ENCODE data around the gene AFDN.

The AFDN gene

DNA sequence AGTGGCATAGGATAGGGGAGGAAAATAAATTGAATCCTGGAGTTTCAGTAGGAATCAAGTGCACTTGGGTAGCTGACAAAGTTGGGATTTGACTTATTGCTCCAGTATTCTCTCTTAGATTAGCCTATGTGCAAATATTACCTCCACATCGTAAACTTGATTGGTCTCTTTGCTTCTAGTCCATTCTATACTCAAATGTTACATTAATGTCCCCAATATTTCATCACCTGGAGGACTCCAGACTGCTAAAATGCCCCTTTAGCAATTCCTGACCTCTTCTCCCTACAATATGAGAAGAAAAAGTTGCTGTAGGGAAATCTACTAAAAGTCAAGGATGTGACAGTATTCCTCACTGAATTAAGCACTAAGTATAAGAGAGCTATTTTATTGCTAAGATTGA lies 16.3 kb downstream of the AFDN start:
- Histone ChIP-seq H3K79me2 (ENCODE audit: insufficient read depth, low read length) (no peaks in the 10 kb centered on the region), H3F3A (ENCODE audit: low read depth) (no peaks in the 10 kb centered on the region), H3K9me3 (ENCODE audit: insufficient read depth, low read depth, low read length) (no peaks in the 10 kb centered on the region), H3K4me3 (ENCODE audit: low read length, poor library complexity, severe bottlenecking) (no peak overlapping the region), H4K20me1 (ENCODE audit: insufficient read depth, low read length, poor library complexity, severe bottlenecking) (no peaks in the 10 kb centered on the region), H3K36me3 (ENCODE audit: insufficient read depth, low read length) (no peaks in the 10 kb centered on the region), H3K4me1 (ENCODE audit: insufficient read depth, low read length, poor library complexity, severe bottlenecking) (no peaks in the 10 kb centered on the region), H3K27me3 (ENCODE audit: insufficient read depth, low read length, poor library complexity, severe bottlenecking) (no peaks in the 10 kb centered on the region), H3K9ac (ENCODE audit: low read depth, low read length, poor library complexity, severe bottlenecking) (no peak overlapping the region), H2AFZ (ENCODE audit: low read length) (no peak overlapping the region), H3K4me2 (ENCODE audit: low read depth, low read length, poor library complexity, severe bottlenecking) (no peak overlapping the region), H3K9me2 (replicated peaks; ENCODE audit: low read depth, low read length) (no peaks in the 10 kb centered on the region)
- TF ChIP-seq CTCF (conservative IDR thresholded peaks at IDR 0.05; ENCODE audit: low read length) (no peak), EZH2phosphoT487 (IDR thresholded peaks at IDR 0.05; ENCODE audit: borderline replicate concordance) (no peak)

GRCh38 chr6:167845856-167846255 lies 19.1 kb downstream of the AFDN start:
- Histone ChIP-seq H3K4me1 (ENCODE audit: insufficient read depth, low read length, poor library complexity, severe bottlenecking) (no peaks in the 10 kb centered on the region), H3K4me2 (ENCODE audit: low read depth, low read length, poor library complexity, severe bottlenecking) (no peak overlapping the region), H3K27me3 (ENCODE audit: insufficient read depth, low read length, poor library complexity, severe bottlenecking) (no peaks in the 10 kb centered on the region), H3K9ac (ENCODE audit: low read depth, low read length, poor library complexity, severe bottlenecking) (no peak overlapping the region), H3K36me3 (ENCODE audit: insufficient read depth, low read length) (no peaks in the 10 kb centered on the region), H3F3A (ENCODE audit: low read depth) (no peaks in the 10 kb centered on the region), H4K20me1 (ENCODE audit: insufficient read depth, low read length, poor library complexity, severe bottlenecking) (no peaks in the 10 kb centered on the region), H3K4me3 (ENCODE audit: low read length, poor library complexity, severe bottlenecking) (no peak overlapping the region), H3K9me2 (replicated peaks; ENCODE audit: low read depth, low read length) (no peaks in the 10 kb centered on the region), H3K79me2 (ENCODE audit: insufficient read depth, low read length) (no peaks in the 10 kb centered on the region), H2AFZ (ENCODE audit: low read length) (no peak overlapping the region), H3K9me3 (ENCODE audit: insufficient read depth, low read depth, low read length) (no peaks in the 10 kb centered on the region)
- no peak for TF ChIP-seq EZH2phosphoT487 (IDR thresholded peaks at IDR 0.05; ENCODE audit: borderline replicate concordance)
- no peak for TF ChIP-seq CTCF (conservative IDR thresholded peaks at IDR 0.05; ENCODE audit: low read length)

GRCh38 chr6:167846997-167847606 lies 20.4 kb downstream of the AFDN start:
- H3K27me3 ChIP-seq (ENCODE audit: insufficient read depth, low read length, poor library complexity, severe bottlenecking), result no peaks in the 10 kb centered on the region
- no peak overlapping the region for H3K9ac ChIP-seq (ENCODE audit: low read depth, low read length, poor library complexity, severe bottlenecking)
- TF ChIP-seq CTCF (conservative IDR thresholded peaks at IDR 0.05; ENCODE audit: low read length), result no peak
- no peak for TF ChIP-seq EZH2phosphoT487 (IDR thresholded peaks at IDR 0.05; ENCODE audit: borderline replicate concordance)
- no peaks in the 10 kb centered on the region for H3K36me3 ChIP-seq (ENCODE audit: insufficient read depth, low read length)
- no peak overlapping the region for H3K4me3 ChIP-seq (ENCODE audit: low read length, poor library complexity, severe bottlenecking)
- H3K4me2 ChIP-seq (ENCODE audit: low read depth, low read length, poor library complexity, severe bottlenecking), result no peak overlapping the region
- H3K79me2 ChIP-seq (ENCODE audit: insufficient read depth, low read length), result no peaks in the 10 kb centered on the region
- no peaks in the 10 kb centered on the region for H3K4me1 ChIP-seq (ENCODE audit: insufficient read depth, low read length, poor library complexity, severe bottlenecking)
- no peaks in the 10 kb centered on the region for H3K9me3 ChIP-seq (ENCODE audit: insufficient read depth, low read depth, low read length)
- no peak overlapping the region for H2AFZ ChIP-seq (ENCODE audit: low read length)
- H3F3A ChIP-seq (ENCODE audit: low read depth), result no peaks in the 10 kb centered on the region
- H3K9me2 ChIP-seq (replicated peaks; ENCODE audit: low read depth, low read length), result no peaks in the 10 kb centered on the region
- H4K20me1 ChIP-seq (ENCODE audit: insufficient read depth, low read length, poor library complexity, severe bottlenecking), result no peaks in the 10 kb centered on the region
